Measurements from ENCODE around the gene PLCE1.

GRCh38 chr10:94042001-94042833, 48.5 kb downstream of the PLCE1 start:
- TF ChIP-seq, protein P1, sequence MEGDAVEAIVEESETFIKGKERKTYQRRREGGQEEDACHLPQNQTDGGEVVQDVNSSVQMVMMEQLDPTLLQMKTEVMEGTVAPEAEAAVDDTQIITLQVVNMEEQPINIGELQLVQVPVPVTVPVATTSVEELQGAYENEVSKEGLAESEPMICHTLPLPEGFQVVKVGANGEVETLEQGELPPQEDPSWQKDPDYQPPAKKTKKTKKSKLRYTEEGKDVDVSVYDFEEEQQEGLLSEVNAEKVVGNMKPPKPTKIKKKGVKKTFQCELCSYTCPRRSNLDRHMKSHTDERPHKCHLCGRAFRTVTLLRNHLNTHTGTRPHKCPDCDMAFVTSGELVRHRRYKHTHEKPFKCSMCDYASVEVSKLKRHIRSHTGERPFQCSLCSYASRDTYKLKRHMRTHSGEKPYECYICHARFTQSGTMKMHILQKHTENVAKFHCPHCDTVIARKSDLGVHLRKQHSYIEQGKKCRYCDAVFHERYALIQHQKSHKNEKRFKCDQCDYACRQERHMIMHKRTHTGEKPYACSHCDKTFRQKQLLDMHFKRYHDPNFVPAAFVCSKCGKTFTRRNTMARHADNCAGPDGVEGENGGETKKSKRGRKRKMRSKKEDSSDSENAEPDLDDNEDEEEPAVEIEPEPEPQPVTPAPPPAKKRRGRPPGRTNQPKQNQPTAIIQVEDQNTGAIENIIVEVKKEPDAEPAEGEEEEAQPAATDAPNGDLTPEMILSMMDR (IDR thresholded peaks at IDR 0.05; ENCODE audit: low read length) = no peak
- TF ChIP-seq EZH2phosphoT487 (IDR thresholded peaks at IDR 0.05; ENCODE audit: low read length) (no peak), EZH2 (optimal IDR thresholded peaks at IDR 0.05; ENCODE audit: low read depth, low read length) (no peak)

Measured in MM.1S (cell line).